GM18907 (cell line): ENCODE measurements around the gene MPLKIP.
"Not testable (repeated sequence)": the region's sequence is repeated elsewhere in the genome, so short reads cannot be mapped to it uniquely, and the experiment has no call there.

Experiments used
- ATAC-seq: cut with Tn5 transposase; IDR thresholded peaks from one replicate; pipeline ENCODE4 v1.9.1; 2021; ENCODE audit warnings: mild to moderate bottlenecking, moderate library complexity; ENCODE audit not compliant: unreplicated experiment

The MPLKIP gene

GRCh38 chr7:40134428-40135316 is at the start of gene MPLKIP, which contains the start of gene SUGCT:
Gene MPLKIP, minus strand, starts transcription at chr7:40134622. Its CDS starts 55 bp downstream, at chr7:40134567.
Gene SUGCT, plus strand, starts transcription at chr7:40135005.
- ATAC-seq, result peak; percentile 93

GRCh38 chr7:40182452-40182851 is 48.0 kb upstream of the MPLKIP start:
- ATAC-seq, result no peak

- ATAC-seq, result no peak
These were observed 42.6 kb upstream of the MPLKIP start for GRCh38 chr7:40177071-40177470.

DNA sequence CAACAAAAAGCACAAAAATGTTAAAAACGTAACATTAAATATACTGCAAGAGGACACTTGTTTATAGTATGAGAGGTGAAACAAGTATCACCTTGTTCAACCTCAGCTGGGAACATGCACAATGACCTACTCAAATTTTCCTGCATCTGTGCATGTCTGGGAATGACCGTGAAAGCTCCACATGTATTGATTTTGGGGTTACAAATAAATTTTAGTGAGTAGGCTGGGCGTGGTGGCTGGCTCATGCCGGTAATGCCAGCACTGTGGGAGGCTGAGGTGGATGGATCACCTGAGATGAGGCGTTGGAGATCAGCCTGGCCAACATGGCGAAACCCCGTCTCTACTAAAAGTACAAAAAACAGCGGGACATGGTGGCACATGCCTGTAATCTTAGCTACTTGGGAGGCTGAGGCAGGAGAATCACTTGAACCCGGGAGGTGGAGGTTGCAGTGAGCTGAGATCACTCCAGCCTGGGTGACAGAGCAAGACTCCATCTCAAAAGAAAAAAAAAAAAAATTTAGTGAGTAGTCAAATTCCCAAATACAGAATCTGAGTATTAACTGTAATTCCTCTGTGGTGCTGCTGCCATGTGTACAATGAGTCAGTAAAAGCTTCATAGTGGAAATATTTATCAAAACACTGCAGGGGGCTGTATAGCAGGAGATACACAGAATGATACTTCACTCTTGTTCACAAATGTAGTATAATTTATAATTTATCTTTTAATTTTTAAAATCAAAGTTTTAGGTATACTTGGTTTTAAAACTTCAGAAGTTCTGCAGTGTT is 41.5 kb upstream of the MPLKIP start:
- ATAC-seq, result no peak

GRCh38 chr7:40175256-40175655 is 40.8 kb upstream of the MPLKIP start:
- ATAC-seq, result not testable (repeated sequence)

DNA sequence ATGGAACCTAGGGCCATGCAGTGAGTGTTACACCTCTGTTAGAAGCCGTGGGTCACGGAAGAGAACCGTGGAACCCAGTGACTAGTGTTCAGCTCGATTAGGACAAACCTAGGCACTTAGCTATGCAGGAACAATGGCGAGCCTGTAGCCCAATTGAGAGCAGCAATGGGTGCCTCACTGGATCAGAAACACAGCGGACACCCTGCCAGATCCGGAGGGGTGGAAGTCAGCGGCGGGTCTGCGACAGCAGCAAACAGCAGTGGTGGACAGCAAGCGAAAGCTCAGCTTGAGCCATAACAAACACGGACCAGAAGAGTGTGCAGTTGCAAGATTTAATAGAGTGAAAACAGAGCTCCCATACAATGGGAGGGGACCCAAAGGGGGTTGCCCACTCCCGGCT is 38.7 kb upstream of the MPLKIP start:
- ATAC-seq, result not testable (repeated sequence)

DNA sequence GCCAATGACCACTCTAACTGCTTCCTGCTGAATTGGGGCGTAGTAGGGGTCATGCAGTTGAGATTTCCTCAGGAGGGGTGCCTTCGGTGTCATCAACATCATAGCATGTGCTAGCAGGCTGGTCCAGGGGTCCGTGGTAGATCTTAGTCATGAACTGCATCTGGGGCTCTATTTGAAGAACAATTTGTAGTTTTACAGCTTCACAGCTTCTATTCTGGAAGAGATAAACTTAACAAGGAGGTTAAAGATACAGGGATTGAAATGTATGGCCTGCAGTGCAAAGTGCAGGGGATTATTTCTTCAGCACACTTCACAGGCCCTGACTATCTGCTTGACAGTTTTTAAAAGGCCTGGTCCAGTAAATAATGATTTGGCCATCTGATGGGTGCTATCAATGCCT is 33.8 kb upstream of the MPLKIP start:
- not testable (repeated sequence) for ATAC-seq

GRCh38 chr7:40167291-40167690 is 32.9 kb upstream of the MPLKIP start:
- ATAC-seq, result no peak

DNA sequence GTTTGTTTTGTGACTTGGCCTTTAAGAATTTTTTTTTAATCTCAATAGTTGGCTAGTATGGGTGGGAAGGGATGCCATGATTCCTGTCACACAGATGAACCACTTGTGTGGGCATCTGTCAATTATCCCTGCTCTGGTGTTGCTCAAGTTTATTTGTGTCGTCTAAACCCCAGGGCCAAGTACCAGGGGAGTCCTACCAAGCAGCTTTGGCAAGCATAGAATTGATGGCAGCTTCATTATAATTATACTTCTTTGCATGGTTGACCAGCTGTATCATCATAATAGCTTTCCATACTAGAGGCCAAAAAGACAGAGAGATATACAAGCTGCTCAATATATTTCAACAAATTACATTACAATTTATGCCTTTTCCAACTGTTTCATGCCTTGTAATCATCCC is 30.8 kb upstream of the MPLKIP start:
- ATAC-seq, result no peak

- ATAC-seq, result no peak
These were observed 28.1 kb upstream of the MPLKIP start for GRCh38 chr7:40162516-40162915.

DNA sequence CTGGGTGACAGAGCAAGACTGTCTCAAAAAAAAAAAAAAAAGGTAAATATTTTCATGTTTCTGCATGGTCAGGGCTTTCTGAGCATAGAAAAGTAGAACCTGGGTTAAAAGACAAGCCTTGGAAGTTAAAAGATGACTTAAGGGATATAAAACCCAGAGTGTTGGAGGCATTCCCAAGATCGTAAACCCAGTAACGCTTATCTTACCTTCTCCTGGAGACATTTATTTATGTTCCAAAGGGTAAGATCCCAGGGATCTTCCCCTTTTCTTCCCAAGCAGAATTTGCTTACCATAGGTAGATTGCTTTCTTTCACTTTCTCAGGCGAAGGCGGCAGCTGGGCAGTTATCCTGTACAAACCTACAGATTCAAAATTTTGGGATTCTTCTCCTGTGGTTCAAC is 22.6 kb upstream of the MPLKIP start:
- ATAC-seq, result no peak

GRCh38 chr7:40151504-40151903 is 17.1 kb upstream of the MPLKIP start:
- no peak for ATAC-seq

GRCh38 chr7:40148671-40149070 is 14.2 kb upstream of the MPLKIP start:
- no peak for ATAC-seq

- not testable (repeated sequence) for ATAC-seq
These were observed 13.8 kb upstream of the MPLKIP start for GRCh38 chr7:40148247-40148580.

- no peak for ATAC-seq
These were observed 13.2 kb upstream of the MPLKIP start for GRCh38 chr7:40147371-40148246.

DNA sequence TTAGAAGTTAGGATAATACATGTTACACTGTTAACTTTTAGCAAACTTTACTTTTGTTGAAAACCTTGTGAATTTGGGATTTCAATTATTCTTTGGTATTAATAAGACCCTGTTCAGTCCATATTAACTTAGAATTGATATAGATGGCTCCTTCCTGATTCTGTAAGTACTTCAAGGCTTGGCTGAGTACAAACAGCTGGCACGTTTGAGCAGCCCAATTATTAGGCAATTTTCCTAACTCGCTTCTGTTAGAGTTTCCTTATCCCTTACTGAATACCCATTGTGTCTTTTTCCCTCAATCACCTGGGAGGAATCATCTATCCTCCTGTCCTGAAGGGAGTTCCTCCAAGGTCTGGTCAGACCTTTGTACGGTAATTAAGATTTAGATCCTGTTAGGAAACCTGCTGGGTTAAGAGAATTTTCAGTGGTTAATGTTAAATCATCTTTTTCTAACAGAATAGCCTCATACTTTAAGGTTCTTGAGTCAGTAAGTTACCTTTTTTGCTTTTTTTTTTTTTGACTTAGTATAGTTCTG is 11.2 kb upstream of the MPLKIP start:
- not testable (repeated sequence) for ATAC-seq

DNA sequence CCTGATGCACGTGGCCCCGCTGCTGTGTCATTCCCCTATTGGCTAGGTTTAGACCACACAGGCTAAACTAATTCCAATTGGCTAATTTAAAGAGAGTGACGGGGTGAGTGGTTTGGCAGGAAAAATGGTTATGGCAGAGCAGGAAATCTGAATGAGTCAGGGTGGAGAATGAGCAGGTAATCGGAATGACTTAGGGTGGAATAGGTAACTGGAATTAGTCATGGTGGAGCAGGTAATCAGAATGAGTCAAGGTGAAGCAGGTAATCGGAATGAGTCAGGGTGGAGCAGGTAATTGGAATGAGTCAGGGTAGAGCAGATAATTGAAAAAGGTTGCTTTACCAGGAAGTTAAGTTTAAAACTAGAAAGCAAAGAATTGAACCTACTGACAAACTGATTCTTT is 7.5 kb upstream of the MPLKIP start:
- not testable (repeated sequence) for ATAC-seq

- ATAC-seq, result not testable (repeated sequence)
These were observed 5.5 kb upstream of the MPLKIP start for GRCh38 chr7:40139891-40140290.

DNA sequence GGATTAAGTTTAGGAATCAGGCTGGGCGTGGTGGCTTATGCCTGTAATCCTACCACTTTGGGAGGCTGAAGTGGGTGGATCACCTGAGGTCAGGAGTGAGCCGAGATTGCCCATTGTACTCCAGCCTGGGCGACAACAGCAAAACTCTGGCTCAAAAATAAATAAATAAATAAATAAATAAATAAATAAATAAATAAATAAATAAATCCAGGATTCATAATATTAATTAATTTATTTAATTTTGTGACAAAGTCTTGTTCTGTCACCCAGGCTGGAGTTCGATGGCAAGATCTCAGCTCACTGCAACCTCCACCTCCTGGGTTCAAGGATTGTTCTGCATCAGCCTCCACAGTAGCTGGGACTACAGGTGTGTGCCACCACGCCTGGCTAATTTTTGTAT is 4.6 kb upstream of the MPLKIP start:
- no peak for ATAC-seq

- ATAC-seq, result no peak
These were observed 3.1 kb upstream of the MPLKIP start for GRCh38 chr7:40137563-40137962.

DNA sequence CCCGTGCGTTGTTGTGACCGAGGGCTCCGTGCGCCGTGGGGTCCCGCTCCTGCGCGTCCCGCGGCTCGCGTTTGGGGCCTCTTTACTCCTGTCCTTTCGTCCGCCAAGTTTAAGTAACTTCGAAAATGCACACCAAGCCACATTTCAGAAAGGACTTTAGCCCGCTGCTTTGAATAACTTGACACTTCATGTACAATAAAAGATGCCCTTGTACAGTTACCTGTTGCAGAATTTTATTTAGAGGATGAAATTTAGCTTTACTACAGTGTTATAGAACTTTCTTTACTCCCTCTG is 842 bp upstream of the MPLKIP start:
- ATAC-seq, result no peak
